Stomach (tissue), 19 donors: ENCODE results near the gene E2F6. TPM values are rescaled to one million over a fixed set of nuclear protein-coding genes. Genes with fewer than 3 reads are reported as not detected.

Experiments used
- DNase-seq, 2 donors: peaks; one replicate each; pipeline versions ENCODE4 v3.0.0 to v3.0.0-alpha.2; 2013 to 2019
- H3K27ac ChIP-seq, 5 donors: fragments of 200-600 bp in 4 of 5; sonication (generic) in 4 of 5; one replicate each; pipeline ENCODE4 v1.5.1; 2013 to 2019; ENCODE audit warnings: mild to moderate bottlenecking in 1 of 5, moderate library complexity in 1 of 5
- H3K27me3 ChIP-seq, 3 donors: fragments of 200-600 bp; sonication (generic); one replicate each; pipeline ENCODE4 v1.5.1; 2017 to 2019; ENCODE audit warnings: mixed run types in 1 of 3
- H3K36me3 ChIP-seq, 4 donors: fragments of 200-600 bp; sonication (generic); 1 replicate in 3 of 4; 2 replicates in 1 of 4; pipeline ENCODE4 v1.5.1; 2016 to 2019
- H3K4me1 ChIP-seq, 4 donors: fragments of 200-600 bp; sonication (generic); one replicate each; pipeline ENCODE4 v1.5.1; 2016 to 2019
- H3K4me3 ChIP-seq, 4 donors: fragments of 200-600 bp; sonication (generic) in 3 of 4; one replicate each; pipeline ENCODE4 v1.5.1; 2016 to 2019; ENCODE audit warnings: mild to moderate bottlenecking in 1 of 4
- H3K9me3 ChIP-seq, 4 donors: fragments of 200-600 bp; sonication (generic); one replicate each; pipeline ENCODE4 v1.5.1; 2016 to 2019
- EP300 ChIP-seq: sonication (generic); formaldehyde crosslinking; IDR thresholded peaks from one replicate; pipeline ENCODE4 v1.6.1; 2017; ENCODE audit warnings: antibody characterized with exemption
- POLR2A ChIP-seq, 4 donors: fragments of 450-650 bp; IDR thresholded peaks; one replicate each; pipeline ENCODE4 v1.6.1; 2016; ENCODE audit warnings: antibody characterized with exemption in 4 of 4, control low read depth in 2 of 4, mild to moderate bottlenecking in 1 of 4, moderate library complexity in 1 of 4
- POLR2AphosphoS5 ChIP-seq, 3 donors: sonication (generic); formaldehyde crosslinking; IDR thresholded peaks; one replicate each; pipeline ENCODE4 v1.6.1; 2016; ENCODE audit warnings: antibody characterized with exemption in 3 of 3
- WGBS, 5 donors: extraction: QIAGEN DNeasy Blood & Tissue Kit in 3 of 5; methylation state at CpG; one replicate each; pipeline versions ENCODE4 v1.1.5 to v1.1.7; 2013 to 2018; 5-methylcytosine and 5-hydroxymethylcytosine counted together
- intact Hi-C: fragments of 100-400 bp; cut with DNase I; formaldehyde crosslinking; loops from one replicate; pipeline ENCODE4 v1.15.1; 2023; ENCODE audit warnings: low total_unique reads
- long read RNA-seq, 10 donors: transcript quantifications; one replicate each; lab custom pipeline, GENCODE V29; 2026
- polyA plus RNA-seq, 3 donors: library from polyadenylated mRNA; stranded (reverse); fragments of 200-250 nt; gene quantifications; one replicate each; pipeline ENCODE4 v1.2.3, GENCODE V29; 2013
- total RNA-seq, 5 donors: library from RNA; depleted of rRNA; stranded (reverse); fragments of >200 nt; gene quantifications; one replicate each; pipeline versions ENCODE4 v1.1.0 to v1.2.3, GENCODE V29; 2014 to 2016
- TF ChIP-seq, protein P1 (sequence below), 7 experiments: fragments of 450-650 bp in 4 of 7; fragments of 200-600 bp in 3 of 7; sonication (generic) in 3 of 7; IDR thresholded peaks; one replicate each; pipeline ENCODE4 v1.5.1; 2016 to 2019; ENCODE audit warnings: antibody characterized with exemption in 7 of 7, control low read depth in 2 of 7, mild to moderate bottlenecking in 1 of 7
- donor health status: healthy with polysubstance abuse.
- donor health status: Bipolar disorder and iron deficiency.
- donor health status: healthy.

E2F6 gene, protein sequence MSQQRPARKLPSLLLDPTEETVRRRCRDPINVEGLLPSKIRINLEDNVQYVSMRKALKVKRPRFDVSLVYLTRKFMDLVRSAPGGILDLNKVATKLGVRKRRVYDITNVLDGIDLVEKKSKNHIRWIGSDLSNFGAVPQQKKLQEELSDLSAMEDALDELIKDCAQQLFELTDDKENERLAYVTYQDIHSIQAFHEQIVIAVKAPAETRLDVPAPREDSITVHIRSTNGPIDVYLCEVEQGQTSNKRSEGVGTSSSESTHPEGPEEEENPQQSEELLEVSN
- total RNA-seq (10 to 100 TPM in 4 of 5 donors, under 1 TPM in 1; 0.58 to 32.1 (median 13.8) TPM), polyA plus RNA-seq (1 to 10 TPM; 5.6 to 7.5 (median 6.9) TPM)
- long read RNA-seq, donor 1, result 0 reads
- long read RNA-seq, donor 2, partial matches to known transcripts, result 0 of 4 reads
- long read RNA-seq, donor 2, other reads (novel, unspliced or antisense), result 0 of 4 reads
- long read RNA-seq, donor 3, partial matches to known transcripts, result 0 of 3 reads
- long read RNA-seq, donor 3, other reads (novel, unspliced or antisense), result 0 of 3 reads
- long read RNA-seq, donor 4, result 0 reads
- long read RNA-seq, donor 5, partial matches to known transcripts, result 0 of 3 reads
- long read RNA-seq, donor 5, other reads (novel, unspliced or antisense), result 0 of 3 reads
- long read RNA-seq, donor 6, result 0 reads
- long read RNA-seq, donor 7, transcript E2F6-202 (7 exons, 3,218 nt), result major isoform, 6 of 8 reads
- long read RNA-seq, donor 7, partial matches to known transcripts, result 0 of 8 reads
- long read RNA-seq, donor 7, other reads (novel, unspliced or antisense), result 0 of 8 reads
- long read RNA-seq, donor 8, partial matches to known transcripts, result 0 of 5 reads
- long read RNA-seq, donor 8, other reads (novel, unspliced or antisense), result 0 of 5 reads
- long read RNA-seq, donor 9, partial matches to known transcripts, result 0 of 1 reads
- long read RNA-seq, donor 9, other reads (novel, unspliced or antisense), result 0 of 1 reads
- long read RNA-seq, donor 10, partial matches to known transcripts, result 0 of 1 reads
- long read RNA-seq, donor 10, other reads (novel, unspliced or antisense), result 0 of 1 reads

GRCh38 chr2:11465485-11466306 is at the start of gene E2F6:
Gene E2F6 (minus strand): TSS chr2:11466161. CDS start chr2:11465879, 282 bp downstream.
- TF ChIP-seq POLR2AphosphoS5 (IDR thresholded peaks at IDR 0.05), result peak; percentile 62 to 90 (median 72)
- TF ChIP-seq EP300, result no peak
- TF ChIP-seq, protein P1, sequence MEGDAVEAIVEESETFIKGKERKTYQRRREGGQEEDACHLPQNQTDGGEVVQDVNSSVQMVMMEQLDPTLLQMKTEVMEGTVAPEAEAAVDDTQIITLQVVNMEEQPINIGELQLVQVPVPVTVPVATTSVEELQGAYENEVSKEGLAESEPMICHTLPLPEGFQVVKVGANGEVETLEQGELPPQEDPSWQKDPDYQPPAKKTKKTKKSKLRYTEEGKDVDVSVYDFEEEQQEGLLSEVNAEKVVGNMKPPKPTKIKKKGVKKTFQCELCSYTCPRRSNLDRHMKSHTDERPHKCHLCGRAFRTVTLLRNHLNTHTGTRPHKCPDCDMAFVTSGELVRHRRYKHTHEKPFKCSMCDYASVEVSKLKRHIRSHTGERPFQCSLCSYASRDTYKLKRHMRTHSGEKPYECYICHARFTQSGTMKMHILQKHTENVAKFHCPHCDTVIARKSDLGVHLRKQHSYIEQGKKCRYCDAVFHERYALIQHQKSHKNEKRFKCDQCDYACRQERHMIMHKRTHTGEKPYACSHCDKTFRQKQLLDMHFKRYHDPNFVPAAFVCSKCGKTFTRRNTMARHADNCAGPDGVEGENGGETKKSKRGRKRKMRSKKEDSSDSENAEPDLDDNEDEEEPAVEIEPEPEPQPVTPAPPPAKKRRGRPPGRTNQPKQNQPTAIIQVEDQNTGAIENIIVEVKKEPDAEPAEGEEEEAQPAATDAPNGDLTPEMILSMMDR (IDR thresholded peaks at IDR 0.05), result no peak
- TF ChIP-seq POLR2A (IDR thresholded peaks at IDR 0.05), result peak in 1 of 4 donors; percentile 35
- no peaks in the 10 kb centered on the region for H3K9me3 ChIP-seq
- intact Hi-C loops, result no loop called here
- H3K4me1 ChIP-seq, result peaks cover 23 to 59% (median 43%) of the 10 kb centered on the region in 4 donors
- H3K27ac ChIP-seq, result peak within 1 kb of the TSS; percentile 90 to 96 (median 92)
- H3K4me3 ChIP-seq, result peak within 1 kb of the TSS; percentile 59 to 78 (median 68)
- 0 to 1% (median 1%) methylated on average over 47 to 86 of the region's 86 CpGs for WGBS, 5 donors
- peak; percentile 93 to 97 for DNase-seq
- no peaks in the 10 kb centered on the region for H3K27me3 ChIP-seq
- H3K36me3 ChIP-seq, result peaks cover 0 to 12% (median 11%) of the 10 kb centered on the region in 4 donors

- H3K27ac ChIP-seq, result no peak overlapping the region
- WGBS, 5 donors, result 55 to 64% (median 59%) methylated on average over 6 of the region's 6 CpGs
- peaks cover 0 to 5% (median 0%) of the 10 kb centered on the region in 4 donors for H3K9me3 ChIP-seq
- TF ChIP-seq POLR2AphosphoS5 (IDR thresholded peaks at IDR 0.05) (no peak), POLR2A (IDR thresholded peaks at IDR 0.05) (no peak), EP300 (no peak)
- TF ChIP-seq, protein P1 (IDR thresholded peaks at IDR 0.05), result no peak
- intact Hi-C loops, result no loop called here
- no peaks in the 10 kb centered on the region for H3K36me3 ChIP-seq
- DNase-seq, result no peak
- no peaks in the 10 kb centered on the region for H3K27me3 ChIP-seq
- H3K4me3 ChIP-seq, result no peak overlapping the region
- H3K4me1 ChIP-seq, result no peaks in the 10 kb centered on the region
Measured at GRCh38 chr2:11515490-11515981, 49.6 kb upstream of the E2F6 start.

- H3K27me3 ChIP-seq, result no peaks in the 10 kb centered on the region
- TF ChIP-seq EP300 (no peak), POLR2AphosphoS5 (IDR thresholded peaks at IDR 0.05) (no peak), POLR2A (IDR thresholded peaks at IDR 0.05) (no peak)
- TF ChIP-seq, protein P1 (IDR thresholded peaks at IDR 0.05), result no peak
- DNase-seq, result no peak
- 82 to 95% (median 86%) methylated on average over 6 of the region's 6 CpGs for WGBS, 5 donors
- no peaks in the 10 kb centered on the region for H3K4me1 ChIP-seq
- H3K4me3 ChIP-seq, result no peak overlapping the region
- H3K27ac ChIP-seq, result no peak overlapping the region
- intact Hi-C loops, result no loop called here
- no peaks in the 10 kb centered on the region for H3K36me3 ChIP-seq
- H3K9me3 ChIP-seq, result peaks cover 0 to under 1% (median 0%) of the 10 kb centered on the region in 4 donors
Measured at GRCh38 chr2:11514904-11515303, 48.9 kb upstream of the E2F6 start.
